IMR-90 (cell line): ENCODE measurements around the gene PPDPF.

ENCODE experiments used
- CEBPB ChIP-seq: IDR thresholded peaks from 2 replicates; pipeline ENCODE4 v1.6.1; 2012; ENCODE audit warnings: low read depth, low read length, improper control_type of control experiment
- CTCF ChIP-seq: conservative IDR thresholded peaks from 2 replicates; pipeline ENCODE4 v1.5.1; 2012; ENCODE audit warnings: mild to moderate bottlenecking, low read depth, low read length, improper control_type of control experiment
- MAZ ChIP-seq: IDR thresholded peaks from 2 replicates; pipeline ENCODE4 v1.6.1; 2012; ENCODE audit warnings: low read depth, mild to moderate bottlenecking, low read length, improper control_type of control experiment, moderate library complexity, borderline replicate concordance
- POLR2A ChIP-seq: IDR thresholded peaks from 2 replicates; pipeline ENCODE4 v1.6.1; 2012; ENCODE audit warnings: mild to moderate bottlenecking, low read depth, low read length
- USF2 ChIP-seq: fragments of 150-350 bp; IDR thresholded peaks from 2 replicates; pipeline ENCODE4 v1.6.1; 2017; ENCODE audit warnings: mild to moderate bottlenecking, antibody characterized with exemption, low read length, low read depth

- no peak for TF ChIP-seq CTCF
- no peak for TF ChIP-seq MAZ
- no peak for TF ChIP-seq CEBPB
- no peak for TF ChIP-seq POLR2A
- TF ChIP-seq USF2, result no peak
Measured at GRCh38 chr20:63501818-63502670, 18.5 kb upstream of the PPDPF start.
